Fibroblast of villous mesenchyme (primary cell): ENCODE results near the gene MAPK10. TPM values are rescaled to one million over a fixed set of nuclear protein-coding genes. Genes with fewer than 3 reads are reported as not detected.
A peak's percentile ranks its signal among the peaks of the same experiment; 100 is the strongest.

Experiments
- DNase-seq: peaks from one replicate; pipeline ENCODE4 v3.0.0-alpha.2; 2010; ENCODE audit warnings: low read depth
- H3K4me3 ChIP-seq: 2 replicates; pipeline ENCODE4 v1.5.1; 2011; ENCODE audit warnings: low read depth, mild to moderate bottlenecking, low read length
- total RNA-seq: library from RNA; depleted of rRNA; stranded (reverse); fragments of >200 nt; gene quantifications from 2 replicates; pipeline ENCODE4 v1.2.3, GENCODE V29; 2012
- TF ChIP-seq, protein P1 (sequence below): IDR thresholded peaks from 2 replicates; pipeline ENCODE4 v1.5.1; 2012; ENCODE audit warnings: low read depth, mild to moderate bottlenecking, low read length; ENCODE audit not compliant: insufficient read depth

Gene MAPK10
- total RNA-seq, 1 donor, result 12.1 TPM

DNA sequence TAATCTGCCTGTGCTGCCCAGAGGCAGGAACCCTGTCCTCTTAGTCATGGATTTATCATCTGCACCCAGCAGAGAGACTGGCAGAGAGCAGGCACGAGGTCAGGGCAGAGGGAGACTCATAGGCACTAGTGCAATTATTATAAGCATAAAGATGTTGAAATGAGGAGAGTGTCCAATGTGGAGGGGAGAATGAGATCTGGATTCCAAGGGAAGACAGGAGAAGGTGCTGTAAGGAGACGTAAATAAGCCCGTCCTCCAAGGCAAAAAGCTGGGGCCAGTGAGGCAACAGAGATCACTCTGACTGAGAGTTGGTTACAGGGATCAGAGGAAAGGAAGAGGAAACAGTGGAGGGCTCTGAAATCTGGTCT lies 406.2 kb downstream of the MAPK10 start:
- H3K4me3 ChIP-seq, result no peak overlapping the region
- DNase-seq, result peak; percentile 44
- TF ChIP-seq, protein P1, sequence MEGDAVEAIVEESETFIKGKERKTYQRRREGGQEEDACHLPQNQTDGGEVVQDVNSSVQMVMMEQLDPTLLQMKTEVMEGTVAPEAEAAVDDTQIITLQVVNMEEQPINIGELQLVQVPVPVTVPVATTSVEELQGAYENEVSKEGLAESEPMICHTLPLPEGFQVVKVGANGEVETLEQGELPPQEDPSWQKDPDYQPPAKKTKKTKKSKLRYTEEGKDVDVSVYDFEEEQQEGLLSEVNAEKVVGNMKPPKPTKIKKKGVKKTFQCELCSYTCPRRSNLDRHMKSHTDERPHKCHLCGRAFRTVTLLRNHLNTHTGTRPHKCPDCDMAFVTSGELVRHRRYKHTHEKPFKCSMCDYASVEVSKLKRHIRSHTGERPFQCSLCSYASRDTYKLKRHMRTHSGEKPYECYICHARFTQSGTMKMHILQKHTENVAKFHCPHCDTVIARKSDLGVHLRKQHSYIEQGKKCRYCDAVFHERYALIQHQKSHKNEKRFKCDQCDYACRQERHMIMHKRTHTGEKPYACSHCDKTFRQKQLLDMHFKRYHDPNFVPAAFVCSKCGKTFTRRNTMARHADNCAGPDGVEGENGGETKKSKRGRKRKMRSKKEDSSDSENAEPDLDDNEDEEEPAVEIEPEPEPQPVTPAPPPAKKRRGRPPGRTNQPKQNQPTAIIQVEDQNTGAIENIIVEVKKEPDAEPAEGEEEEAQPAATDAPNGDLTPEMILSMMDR, result no peak

DNA sequence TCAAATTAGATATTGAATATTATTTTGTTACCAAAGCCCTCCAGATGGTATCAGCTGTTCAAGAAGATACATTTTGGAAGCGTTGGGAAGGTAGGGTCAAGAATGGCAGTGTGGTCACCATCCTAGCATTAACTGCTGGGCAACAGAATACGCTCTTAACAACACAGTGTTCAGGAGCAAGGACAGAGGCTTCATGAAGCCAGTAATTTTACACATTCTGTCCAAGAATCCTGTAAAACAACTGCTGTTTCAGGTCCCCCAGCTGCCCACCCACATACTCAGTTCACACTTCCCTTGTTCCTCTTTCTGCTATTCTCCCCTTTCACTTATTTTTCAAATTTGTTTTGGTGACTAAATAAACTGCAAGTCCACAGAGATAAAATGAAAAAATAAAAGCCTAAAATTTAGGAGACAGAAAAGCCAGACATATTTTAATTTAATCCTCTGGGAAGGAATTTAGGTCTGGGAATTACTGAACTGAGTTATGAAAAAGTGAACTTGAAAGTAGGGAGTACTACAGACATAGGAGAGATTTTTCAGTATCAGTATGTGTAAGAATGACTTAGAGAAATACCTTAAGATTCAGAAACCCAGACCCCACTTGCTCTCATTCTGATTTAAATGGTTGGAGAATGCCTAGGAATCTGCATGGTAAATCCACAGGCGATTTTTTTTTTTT lies 406.7 kb downstream of the MAPK10 start:
- no peak for DNase-seq
- TF ChIP-seq, protein P1, result no peak
- no peak overlapping the region for H3K4me3 ChIP-seq

DNA sequence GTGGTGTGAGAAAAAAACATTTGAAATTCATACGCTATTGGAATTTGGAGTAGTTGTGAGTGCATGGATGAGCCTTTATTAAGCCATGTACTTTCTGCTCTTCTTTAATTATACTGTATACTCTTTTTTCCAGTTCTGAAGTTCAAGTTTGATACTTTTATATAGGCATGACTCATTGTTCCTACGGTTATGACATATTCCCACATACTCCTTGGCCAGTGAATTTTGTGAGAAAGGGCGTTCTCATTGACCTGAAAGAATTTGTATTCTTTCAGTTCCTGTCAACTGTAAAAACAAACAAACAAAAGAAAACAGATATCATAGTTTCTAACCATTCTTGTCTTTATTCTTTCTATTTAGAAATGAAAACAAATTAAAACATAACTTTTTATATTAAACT lies 407.3 kb downstream of the MAPK10 start:
- H3K4me3 ChIP-seq, result no peak overlapping the region
- TF ChIP-seq, protein P1, result no peak
- DNase-seq, result peak; percentile 80

DNA sequence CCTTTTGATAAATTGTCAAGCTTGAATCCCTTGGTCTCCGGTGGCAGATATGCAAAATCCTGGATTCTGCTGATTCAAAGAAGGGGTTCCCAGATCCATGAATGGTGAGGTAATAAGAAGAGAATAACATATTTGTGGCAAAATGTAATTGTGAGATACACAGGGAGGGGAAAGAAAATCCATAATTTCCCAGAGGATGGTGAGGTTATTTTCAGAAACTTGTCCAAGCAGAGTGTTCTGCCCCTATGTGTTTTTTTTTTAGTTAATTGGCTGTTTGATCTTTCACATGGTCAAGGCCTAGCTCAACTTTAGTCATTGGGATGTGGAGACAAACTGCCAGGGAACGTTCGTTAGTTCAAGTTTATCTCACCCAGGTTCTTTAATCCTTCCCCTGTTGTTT lies 408.8 kb downstream of the MAPK10 start:
- DNase-seq, result no peak
- TF ChIP-seq, protein P1, result no peak
- no peak overlapping the region for H3K4me3 ChIP-seq

DNA sequence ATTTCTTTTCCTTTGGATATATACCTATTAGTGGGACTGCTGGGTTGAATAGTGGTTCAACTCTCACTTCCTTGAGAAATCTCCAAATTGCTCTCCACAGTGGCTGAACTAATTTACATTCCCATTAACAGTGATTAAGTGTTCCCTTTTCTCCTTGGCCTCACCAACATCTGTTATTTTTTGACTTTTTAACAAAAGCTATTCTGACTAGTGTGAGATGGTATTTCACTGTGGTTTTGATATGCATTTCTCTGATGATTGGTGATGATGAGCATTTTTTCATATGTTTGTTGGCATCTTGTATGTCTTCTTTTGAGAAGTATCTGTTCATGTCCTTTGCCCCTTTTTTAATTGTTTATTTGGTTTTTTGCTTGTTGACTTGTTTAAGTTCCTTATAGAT lies 413.0 kb downstream of the MAPK10 start:
- DNase-seq, result no peak
- no peak overlapping the region for H3K4me3 ChIP-seq
- TF ChIP-seq, protein P1, result no peak

DNA sequence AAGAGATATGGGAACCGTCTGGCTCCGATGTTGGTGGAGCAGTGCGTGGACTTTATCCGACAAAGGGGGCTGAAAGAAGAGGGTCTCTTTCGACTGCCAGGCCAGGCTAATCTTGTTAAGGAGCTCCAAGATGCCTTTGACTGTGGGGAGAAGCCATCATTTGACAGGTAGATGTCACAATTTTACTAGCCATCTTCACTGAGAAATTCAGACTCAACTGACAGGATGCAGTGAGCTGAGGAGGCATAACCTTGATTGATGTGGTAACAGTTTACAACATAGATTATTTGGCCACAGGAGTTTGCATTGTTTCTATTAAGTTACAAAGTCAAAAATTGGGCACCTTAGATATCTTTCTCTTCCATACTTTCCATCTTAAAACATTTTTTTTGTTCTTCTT lies 417.7 kb downstream of the MAPK10 start:
- no peak for DNase-seq
- H3K4me3 ChIP-seq, result no peak overlapping the region
- TF ChIP-seq, protein P1, result no peak

DNA sequence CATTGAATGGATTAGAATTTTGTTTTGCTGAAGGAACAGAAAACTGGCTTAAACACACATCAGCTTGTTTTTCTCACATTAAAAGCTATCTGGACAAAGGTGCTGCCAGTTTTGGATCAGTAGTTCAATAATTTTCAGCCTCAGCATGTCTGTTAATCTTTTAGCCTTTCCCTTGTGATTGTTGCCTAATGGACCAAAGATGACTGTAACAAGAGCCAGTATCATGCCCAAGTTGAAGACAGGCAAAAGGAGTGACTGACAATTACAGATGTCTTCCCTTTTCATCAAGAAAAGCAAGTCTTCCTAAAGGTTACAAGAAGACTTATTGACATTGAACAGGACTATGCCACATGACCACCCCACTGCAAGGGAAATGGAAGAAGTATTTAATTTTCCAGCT lies 419.7 kb downstream of the MAPK10 start:
- no peak for DNase-seq

More for the DNA sequence above, 419.7 kb downstream of the MAPK10 start:
- no peak overlapping the region for H3K4me3 ChIP-seq
- TF ChIP-seq, protein P1, result no peak
